ENCODE measurements around the gene ACP3. TPM values are rescaled to one million over a fixed set of nuclear protein-coding genes. Genes with fewer than 3 reads are reported as not detected.
"Not testable (repeated sequence)": the region's sequence is repeated elsewhere in the genome, so short reads cannot be mapped to it uniquely, and the experiment has no call there.

ACP3 gene
- total RNA-seq, 3 donors from 2014 or later: 6.9 to 27.5 (median 9.6) TPM

GRCh38 chr3:132382267-132382666 is 65.1 kb downstream of the ACP3 start:
- intact Hi-C loops (cut with DNase I, micrococcal nuclease): no loop called here
- no peaks in the 10 kb centered on the region for H3K36me3 ChIP-seq (ENCODE audit: low read depth)
- no peak for DNase-seq
- no peaks in the 10 kb centered on the region for H3K9me3 ChIP-seq
- ATAC-seq: no peak
- H3K4me1 ChIP-seq (ENCODE audit: low read depth): no peaks in the 10 kb centered on the region
- TF ChIP-seq, protein P1, sequence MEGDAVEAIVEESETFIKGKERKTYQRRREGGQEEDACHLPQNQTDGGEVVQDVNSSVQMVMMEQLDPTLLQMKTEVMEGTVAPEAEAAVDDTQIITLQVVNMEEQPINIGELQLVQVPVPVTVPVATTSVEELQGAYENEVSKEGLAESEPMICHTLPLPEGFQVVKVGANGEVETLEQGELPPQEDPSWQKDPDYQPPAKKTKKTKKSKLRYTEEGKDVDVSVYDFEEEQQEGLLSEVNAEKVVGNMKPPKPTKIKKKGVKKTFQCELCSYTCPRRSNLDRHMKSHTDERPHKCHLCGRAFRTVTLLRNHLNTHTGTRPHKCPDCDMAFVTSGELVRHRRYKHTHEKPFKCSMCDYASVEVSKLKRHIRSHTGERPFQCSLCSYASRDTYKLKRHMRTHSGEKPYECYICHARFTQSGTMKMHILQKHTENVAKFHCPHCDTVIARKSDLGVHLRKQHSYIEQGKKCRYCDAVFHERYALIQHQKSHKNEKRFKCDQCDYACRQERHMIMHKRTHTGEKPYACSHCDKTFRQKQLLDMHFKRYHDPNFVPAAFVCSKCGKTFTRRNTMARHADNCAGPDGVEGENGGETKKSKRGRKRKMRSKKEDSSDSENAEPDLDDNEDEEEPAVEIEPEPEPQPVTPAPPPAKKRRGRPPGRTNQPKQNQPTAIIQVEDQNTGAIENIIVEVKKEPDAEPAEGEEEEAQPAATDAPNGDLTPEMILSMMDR (IDR thresholded peaks at IDR 0.05): no peak
- H3K4me3 ChIP-seq: no peak overlapping the region

- ATAC-seq (no peak), DNase-seq (no peak)
- TF ChIP-seq, protein P1 (IDR thresholded peaks at IDR 0.05): no peak
- no peak overlapping the region for H3K4me3 ChIP-seq
- intact Hi-C loops (cut with DNase I, micrococcal nuclease): no loop called here
- no peaks in the 10 kb centered on the region for H3K36me3 ChIP-seq (ENCODE audit: low read depth)
- no peaks in the 10 kb centered on the region for H3K9me3 ChIP-seq
- no peaks in the 10 kb centered on the region for H3K4me1 ChIP-seq (ENCODE audit: low read depth)
Measured at GRCh38 chr3:132382688-132383194, 65.5 kb downstream of the ACP3 start.

GRCh38 chr3:132386259-132386658 is 69.1 kb downstream of the ACP3 start:
- intact Hi-C loops (cut with DNase I, micrococcal nuclease): no loop called here
- H3K36me3 ChIP-seq (ENCODE audit: low read depth): no peaks in the 10 kb centered on the region
- TF ChIP-seq, protein P1 (IDR thresholded peaks at IDR 0.05): no peak
- ATAC-seq (no peak), DNase-seq (no peak)
- no peak overlapping the region for H3K4me3 ChIP-seq
- no peaks in the 10 kb centered on the region for H3K9me3 ChIP-seq
- no peaks in the 10 kb centered on the region for H3K4me1 ChIP-seq (ENCODE audit: low read depth)

DNA sequence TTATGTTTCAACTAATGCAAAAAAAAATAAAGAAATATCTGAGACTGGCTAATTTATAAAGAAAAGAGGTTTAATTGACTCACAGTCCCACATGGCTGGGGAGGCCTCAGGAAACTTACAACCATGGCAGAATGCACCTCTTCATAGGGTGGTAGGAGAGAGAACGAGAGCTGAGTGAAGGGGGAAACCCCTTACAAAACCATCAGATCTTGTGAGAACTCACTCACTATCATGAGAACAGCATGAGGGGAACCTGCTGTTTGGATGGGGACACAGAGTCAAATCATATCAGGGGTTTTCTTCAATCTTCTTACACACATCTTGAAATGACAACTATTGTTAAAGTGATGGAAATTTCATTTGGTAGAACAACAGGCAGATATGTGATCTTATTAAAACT is 75.5 kb downstream of the ACP3 start:
- H3K4me1 ChIP-seq (ENCODE audit: low read depth); H3K36me3 ChIP-seq (ENCODE audit: low read depth); H3K9me3 ChIP-seq; ATAC-seq; intact Hi-C loops (cut with DNase I, micrococcal nuclease); H3K4me3 ChIP-seq; DNase-seq: not testable (repeated sequence)

DNA sequence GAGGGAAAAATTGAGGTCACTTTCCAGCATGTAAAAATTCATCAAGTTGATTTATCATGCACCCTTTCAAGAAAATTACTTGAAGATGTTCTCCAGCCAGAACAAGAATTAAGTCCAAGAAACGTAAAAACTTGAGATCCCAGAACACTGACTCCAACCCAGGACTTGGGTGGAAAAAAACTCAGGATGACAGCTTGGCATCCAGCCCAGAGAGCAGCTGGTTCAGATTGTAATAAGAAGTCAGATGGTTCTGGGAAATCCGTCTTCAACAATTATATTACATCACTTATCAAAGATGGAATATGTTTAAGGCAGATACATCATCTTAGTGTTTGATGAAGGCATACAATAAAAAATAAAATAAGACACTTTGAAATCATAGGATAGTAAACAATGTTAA is 77.1 kb downstream of the ACP3 start:
- no peak for ATAC-seq
- Histone ChIP-seq H3K9me3 (no peaks in the 10 kb centered on the region), H3K36me3 (ENCODE audit: low read depth) (no peaks in the 10 kb centered on the region), H3K4me1 (ENCODE audit: low read depth) (no peaks in the 10 kb centered on the region), H3K4me3 (no peak overlapping the region)
- DNase-seq: peak in 1 of 3 donors; percentile 26
- TF ChIP-seq, protein P1 (IDR thresholded peaks at IDR 0.05): no peak
- intact Hi-C loops (cut with DNase I, micrococcal nuclease): no loop called here

DNA sequence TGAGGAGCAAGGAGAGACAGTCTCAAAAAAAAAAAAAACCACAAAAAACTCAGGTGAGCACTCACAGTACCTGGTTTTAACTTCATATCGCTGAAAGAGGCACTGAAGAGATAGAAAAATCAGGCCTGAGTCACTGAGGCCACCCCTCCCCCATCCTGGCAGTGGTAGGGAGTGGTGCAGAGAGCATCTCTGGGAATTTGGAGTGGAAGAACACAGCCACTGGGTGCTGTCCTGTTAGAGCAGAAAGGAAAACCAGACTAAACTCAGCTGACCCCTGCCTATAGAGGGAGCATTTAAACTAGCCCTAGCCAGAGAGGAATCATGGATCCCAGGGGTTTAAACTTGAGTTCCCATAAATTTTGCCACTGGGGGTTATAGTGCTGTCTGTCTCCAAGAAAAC is 77.9 kb downstream of the ACP3 start:
- no peak for DNase-seq
- Histone ChIP-seq H3K36me3 (ENCODE audit: low read depth) (no peaks in the 10 kb centered on the region), H3K4me3 (no peak overlapping the region), H3K9me3 (no peaks in the 10 kb centered on the region), H3K4me1 (ENCODE audit: low read depth) (no peaks in the 10 kb centered on the region)
- TF ChIP-seq, protein P1 (IDR thresholded peaks at IDR 0.05): no peak
- ATAC-seq: no peak
- intact Hi-C loops (cut with DNase I, micrococcal nuclease): no loop called here
